H1 (cell line): ENCODE data around the gene LRPAP1. TPM values are rescaled to one million over a fixed set of nuclear protein-coding genes. Genes with fewer than 3 reads are reported as not detected.

Experiments used
- CHD7 ChIP-seq: fragments of 300-600 bp; sonication (generic); IDR thresholded peaks from 2 replicates; pipeline ENCODE4 v1.7.1; 2012; ENCODE audit warnings: low read length, moderate library complexity, mild to moderate bottlenecking, inconsistent platforms; ENCODE audit not compliant: insufficient replicate concordance
- CREB1 ChIP-seq: IDR thresholded peaks from 2 replicates; pipeline ENCODE4 v1.6.1; 2012; ENCODE audit warnings: inconsistent platforms
- TAF7 ChIP-seq: optimal IDR thresholded peaks from 2 replicates; pipeline ENCODE3; 2011; ENCODE audit warnings: low read depth, mild to moderate bottlenecking, inconsistent platforms, low read length, moderate library complexity, borderline replicate concordance
- polyA plus RNA-seq, 7 experiments: library from polyadenylated mRNA; depleted of rRNA in 3 of 7; stranded (reverse) in 5 of 7; unstranded in 2 of 7; fragments of >200 nt in 5 of 7; fragments of 200-250 nt in 2 of 7; gene quantifications; 1 replicate in 5 of 7; 2 replicates in 1 of 7; 4 replicates in 1 of 7; pipeline versions ENCODE4 v1.2.1 to v1.2.3, GENCODE V29; 2011 to 2013; ENCODE audit warnings: missing spikeins in 2 of 7, mixed read lengths in 2 of 7
- total RNA-seq: library from RNA; stranded (reverse); fragmentation: NEBNext Ultra II Directional; extraction: Animal tissue kit (Norgen Biotek cat#: 25700); gene quantifications from 2 replicates; pipeline ENCODE4 v1.2.1, GENCODE V29; 2021

LRPAP1 gene
- total and polyA plus RNA-seq, 2 of the 8 experiments (the other 6 are each of a cell fraction or from before 2014, with no cell fraction given): 31.1 to 101 TPM

GRCh38 chr4:3484057-3484973, 47.9 kb downstream of the LRPAP1 start (continued):
- TF ChIP-seq CHD7: no peak
- TF ChIP-seq CREB1: no peak
- no peak for TF ChIP-seq TAF7
